Measurements from ENCODE around the gene DAPK2.
"Not testable (repeated sequence)": the region's sequence is repeated elsewhere in the genome, so short reads cannot be mapped to it uniquely, and the experiment has no call there.

The DAPK2 gene

GRCh38 chr15:63970621-63971426 is 75.5 kb downstream of the DAPK2 start:
- no peak for DNase-seq

- DNase-seq, result no peak
These were observed 76.4 kb downstream of the DAPK2 start for GRCh38 chr15:63969652-63970421.

GRCh38 chr15:63968700-63969099 is 77.6 kb downstream of the DAPK2 start:
- no peak for DNase-seq

GRCh38 chr15:63968122-63968524 is 78.2 kb downstream of the DAPK2 start:
- DNase-seq, result no peak

GRCh38 chr15:63967616-63968015 is 78.7 kb downstream of the DAPK2 start:
- DNase-seq, result no peak

GRCh38 chr15:63962947-63963721 is 83.2 kb downstream of the DAPK2 start:
- DNase-seq, result not testable (repeated sequence)

- no peak for DNase-seq
These were observed 92.8 kb downstream of the DAPK2 start for GRCh38 chr15:63953524-63953923.

- no peak for DNase-seq
These were observed 95.3 kb downstream of the DAPK2 start for GRCh38 chr15:63950911-63951481.

GRCh38 chr15:63948971-63949370 is 97.3 kb downstream of the DAPK2 start:
- DNase-seq, result no peak

GRCh38 chr15:63948436-63948835 is 97.8 kb downstream of the DAPK2 start:
- no peak for DNase-seq

GRCh38 chr15:63947228-63947627 is 99.1 kb downstream of the DAPK2 start:
- no peak for DNase-seq

- DNase-seq, result no peak
These were observed 99.7 kb downstream of the DAPK2 start for GRCh38 chr15:63946524-63947065.

- no peak for DNase-seq
These were observed 100.4 kb downstream of the DAPK2 start for GRCh38 chr15:63945838-63946298.

GRCh38 chr15:63945007-63945788 is 101.1 kb downstream of the DAPK2 start:
- peak; percentile 20 to 64 for DNase-seq

GRCh38 chr15:63944681-63944955 is 101.7 kb downstream of the DAPK2 start:
- DNase-seq, result no peak

GRCh38 chr15:63943829-63944680 is 102.2 kb downstream of the DAPK2 start:
- no peak for DNase-seq

- DNase-seq, result no peak
These were observed 103.6 kb downstream of the DAPK2 start for GRCh38 chr15:63942486-63943365.

GRCh38 chr15:63941698-63942465 is 104.4 kb downstream of the DAPK2 start:
- no peak for DNase-seq

- DNase-seq, result no peak
These were observed 105.2 kb downstream of the DAPK2 start for GRCh38 chr15:63940966-63941620.

Data from NCI-H526 (cell line).